ENCODE results near the gene KLK6. TPM values are rescaled to one million over a fixed set of nuclear protein-coding genes. Genes with fewer than 3 reads are reported as not detected.

KLK6 gene
- total and polyA plus RNA-seq, 4 donors: not detected

- Histone ChIP-seq H3K4me1 (ENCODE audit: control insufficient read depth in 4 of 4, insufficient read depth in 4 of 4, low read length in 3 of 4) (no peaks in the 10 kb centered on the region), H3K9me3 (ENCODE audit: control insufficient read depth in 4 of 4, low read length in 3 of 4) (no peaks in the 10 kb centered on the region), H3K4me3 (ENCODE audit: low read depth in 1 of 3, low read length in 3 of 3) (no peak overlapping the region), H3K9ac (ENCODE audit: low read depth in 1 of 2, low read length in 2 of 2) (no peak overlapping the region), H3K27me3 (ENCODE audit: control insufficient read depth in 4 of 4, insufficient read depth in 4 of 4, low read length in 3 of 4) (peaks cover 0 to 6% (median 0%) of the 10 kb centered on the region in 4 donors), H3K36me3 (ENCODE audit: control insufficient read depth in 4 of 4, insufficient read depth in 3 of 4, low read depth in 1 of 4, low read length in 3 of 4) (no peaks in the 10 kb centered on the region), H3K27ac (ENCODE audit: low read depth in 1 of 2, low read length in 2 of 2) (no peak overlapping the region)
- DNase-seq (ENCODE audit: low spot score): no peak
- TF ChIP-seq FOXA2 (IDR thresholded peaks at IDR 0.05) (no peak), SP1 (IDR thresholded peaks at IDR 0.05) (no peak), YY1 (IDR thresholded peaks at IDR 0.05) (no peak), RXRA (IDR thresholded peaks at IDR 0.05) (no peak), JUND (IDR thresholded peaks at IDR 0.05) (no peak), RAD21 (IDR thresholded peaks at IDR 0.05) (no peak), EGR1 (IDR thresholded peaks at IDR 0.05; ENCODE audit: low read depth in 2 of 2) (no peak), REST (IDR thresholded peaks at IDR 0.05) (no peak), MAX (IDR thresholded peaks at IDR 0.05) (no peak), CTCF (IDR thresholded peaks at IDR 0.05; ENCODE audit: low read depth, low read length, missing input control) (no peak), ZBTB33 (IDR thresholded peaks at IDR 0.05) (no peak), TAF1 (conservative IDR thresholded peaks at IDR 0.05) (no peak), HNF4G (IDR thresholded peaks at IDR 0.05) (no peak), HNF4A (conservative IDR thresholded peaks at IDR 0.05) (no peak), GABPA (IDR thresholded peaks at IDR 0.05 in 1 of 2, conservative IDR thresholded peaks at IDR 0.05 in 1 of 2) (no peak), FOXA1 (IDR thresholded peaks at IDR 0.05) (no peak), ATF3 (IDR thresholded peaks at IDR 0.05) (no peak), NR2F2 (IDR thresholded peaks at IDR 0.05) (no peak)
- WGBS: 75% methylated on average over 8 of the region's 8 CpGs
Observed at GRCh38 chr19:50933640-50934039, 35.8 kb downstream of the KLK6 start.

Measured in liver (tissue), 9 donors.